Hematopoietic multipotent progenitor cell treated with erythropoietin and hydrocortisone succinate and interleukin-3 and kit ligand, for 17 days (in vitro differentiated cells): Measurements from ENCODE around the gene SLC22A12.

Source experiments
- DNase-seq: peaks from one replicate; pipeline ENCODE4 v3.0.0-alpha.2; 2015; ENCODE audit warnings: low spot score

Gene SLC22A12

GRCh38 chr11:64562723-64563351, 28.2 kb upstream of the SLC22A12 start:
- no peak for DNase-seq

GRCh38 chr11:64563966-64564365, 27.1 kb upstream of the SLC22A12 start:
- DNase-seq: no peak

- DNase-seq: no peak
Measured at GRCh38 chr11:64564419-64564818, 26.6 kb upstream of the SLC22A12 start.

- no peak for DNase-seq
Measured at GRCh38 chr11:64564947-64565889, 25.8 kb upstream of the SLC22A12 start.

- DNase-seq: no peak
Measured at GRCh38 chr11:64566042-64566914, 24.7 kb upstream of the SLC22A12 start.

- DNase-seq: no peak
Measured at GRCh38 chr11:64566915-64567891, 23.8 kb upstream of the SLC22A12 start.

- DNase-seq: no peak
Measured at GRCh38 chr11:64568041-64568571, 22.9 kb upstream of the SLC22A12 start.

GRCh38 chr11:64568584-64569140, 22.4 kb upstream of the SLC22A12 start:
- no peak for DNase-seq

- no peak for DNase-seq
Measured at GRCh38 chr11:64569300-64569970, 21.6 kb upstream of the SLC22A12 start.

GRCh38 chr11:64570341-64570740, 20.7 kb upstream of the SLC22A12 start:
- DNase-seq: no peak

- DNase-seq: no peak
Measured at GRCh38 chr11:64571050-64571409, 20.0 kb upstream of the SLC22A12 start.

GRCh38 chr11:64571410-64572091, 19.5 kb upstream of the SLC22A12 start:
- no peak for DNase-seq

- DNase-seq: no peak
Measured at GRCh38 chr11:64572143-64572542, 18.9 kb upstream of the SLC22A12 start.

GRCh38 chr11:64577202-64577601, 13.8 kb upstream of the SLC22A12 start:
- no peak for DNase-seq

- DNase-seq: no peak
Measured at GRCh38 chr11:64580412-64580811, 10.6 kb upstream of the SLC22A12 start.

- no peak for DNase-seq
Measured at GRCh38 chr11:64581057-64581523, 9.9 kb upstream of the SLC22A12 start.

- DNase-seq: no peak
Measured at GRCh38 chr11:64582885-64583284, 8.1 kb upstream of the SLC22A12 start.

- DNase-seq: no peak
Measured at GRCh38 chr11:64583296-64584262, 7.4 kb upstream of the SLC22A12 start.
